Measurements from ENCODE around the gene NCBP2. TPM values are rescaled to one million over a fixed set of nuclear protein-coding genes. Genes with fewer than 3 reads are reported as not detected.

NCBP2 gene
- total RNA-seq, 1 experiment from 2014 or later = 120 TPM

DNA sequence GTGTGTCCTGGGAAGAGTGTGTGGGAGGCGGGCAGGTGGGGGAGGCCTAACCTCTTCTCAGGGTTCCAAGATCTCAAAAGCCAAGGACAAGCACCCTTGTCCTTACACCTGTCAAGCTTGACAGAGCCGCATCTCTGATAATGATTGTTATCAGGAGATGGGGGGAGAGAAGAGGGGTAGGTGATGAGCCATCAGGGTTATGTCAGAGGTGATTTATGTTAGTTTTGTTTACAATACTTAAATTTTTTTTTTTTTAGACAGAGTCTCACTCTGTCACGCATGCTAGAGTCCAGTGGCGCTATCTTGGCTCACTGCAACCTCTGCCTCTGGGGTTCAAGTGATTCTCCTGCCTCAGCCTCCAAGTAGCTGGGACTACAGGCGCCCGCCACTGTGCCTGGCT, 7.4 kb upstream of the NCBP2 start:
- Mint-ChIP-seq H3K4me1 (peaks cover 1 to 2% of the 10 kb centered on the region in 2 experiments; a peak in 3 of 4 replicates), H3K36me3 (ENCODE audit: insufficient read depth in 1 of 3, low read depth in 3 of 3) (peaks cover 0 to 1% (median 1%) of the 10 kb centered on the region in 3 experiments; a peak in 1 of 7 replicates), H3K27ac (no peak overlapping the region; a peak in 1 of 7 replicates), H3K4me3 (no peak overlapping the region), H3K27me3 (ENCODE audit: low read depth) (peaks cover 26% of the 10 kb centered on the region), H3K9me3 (no peaks in the 10 kb centered on the region)
- Histone ChIP-seq H2BK12ac (ENCODE audit: insufficient read length, low read depth, low read length) (no peak overlapping the region), H3K23me2 (ENCODE audit: insufficient read length, low read depth, low read length, poor library complexity, severe bottlenecking) (peaks cover 2% of the 10 kb centered on the region), H2BK20ac (ENCODE audit: low read depth, low read length, poor library complexity, severe bottlenecking) (no peak overlapping the region), H3K4me1 (ENCODE audit: insufficient read depth, low read length) (no peaks in the 10 kb centered on the region), H3K27me3 (ENCODE audit: insufficient read depth, low read length) (no peaks in the 10 kb centered on the region), H3K9me3 (ENCODE audit: control insufficient read depth, low read depth, low read length) (no peaks in the 10 kb centered on the region), H3K27ac (ENCODE audit: insufficient read length, low read depth, low read length) (no peak overlapping the region), H4K5ac (ENCODE audit: insufficient read length, low read depth, low read length) (no peak overlapping the region), H3K23ac (ENCODE audit: insufficient read length, low read depth, low read length) (no peak overlapping the region), H3K4ac (ENCODE audit: low read depth, low read length) (no peak overlapping the region), H4K91ac (ENCODE audit: insufficient read length, low read depth, low read length) (no peak overlapping the region), H3K4me2 (ENCODE audit: insufficient read depth, insufficient read length, low read length) (no peak overlapping the region), H3K56ac (ENCODE audit: insufficient read length, low read depth, low read length) (no peak overlapping the region), H2AK5ac (ENCODE audit: insufficient read length, low read length) (no peak overlapping the region), H4K20me1 (ENCODE audit: control insufficient read depth, insufficient read depth, insufficient read length) (no peaks in the 10 kb centered on the region), H3K14ac (ENCODE audit: insufficient read depth, low read length) (no peak overlapping the region), H2AFZ (ENCODE audit: low read length) (no peak overlapping the region), H3T11ph (ENCODE audit: low read length) (no peak overlapping the region), H2BK120ac (ENCODE audit: low read depth, low read length, poor library complexity, severe bottlenecking) (no peak overlapping the region), H3K18ac (ENCODE audit: insufficient read length, low read depth, low read length) (no peak overlapping the region), H3K79me1 (ENCODE audit: insufficient read depth, low read depth, low read length, poor library complexity, severe bottlenecking) (no peaks in the 10 kb centered on the region), H3K9ac (ENCODE audit: extremely low read depth, insufficient read length, low read length) (no peak overlapping the region), H3K79me2 (ENCODE audit: insufficient read depth, low read length) (no peaks in the 10 kb centered on the region), H4K8ac (replicated peaks; ENCODE audit: insufficient read length, low read depth, low read length) (no peak overlapping the region), H2BK5ac (ENCODE audit: insufficient read length, low read length) (no peak overlapping the region), H2BK15ac (ENCODE audit: low read depth, low read length) (no peak overlapping the region)
- TF ChIP-seq, protein P1, sequence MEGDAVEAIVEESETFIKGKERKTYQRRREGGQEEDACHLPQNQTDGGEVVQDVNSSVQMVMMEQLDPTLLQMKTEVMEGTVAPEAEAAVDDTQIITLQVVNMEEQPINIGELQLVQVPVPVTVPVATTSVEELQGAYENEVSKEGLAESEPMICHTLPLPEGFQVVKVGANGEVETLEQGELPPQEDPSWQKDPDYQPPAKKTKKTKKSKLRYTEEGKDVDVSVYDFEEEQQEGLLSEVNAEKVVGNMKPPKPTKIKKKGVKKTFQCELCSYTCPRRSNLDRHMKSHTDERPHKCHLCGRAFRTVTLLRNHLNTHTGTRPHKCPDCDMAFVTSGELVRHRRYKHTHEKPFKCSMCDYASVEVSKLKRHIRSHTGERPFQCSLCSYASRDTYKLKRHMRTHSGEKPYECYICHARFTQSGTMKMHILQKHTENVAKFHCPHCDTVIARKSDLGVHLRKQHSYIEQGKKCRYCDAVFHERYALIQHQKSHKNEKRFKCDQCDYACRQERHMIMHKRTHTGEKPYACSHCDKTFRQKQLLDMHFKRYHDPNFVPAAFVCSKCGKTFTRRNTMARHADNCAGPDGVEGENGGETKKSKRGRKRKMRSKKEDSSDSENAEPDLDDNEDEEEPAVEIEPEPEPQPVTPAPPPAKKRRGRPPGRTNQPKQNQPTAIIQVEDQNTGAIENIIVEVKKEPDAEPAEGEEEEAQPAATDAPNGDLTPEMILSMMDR (conservative IDR thresholded peaks at IDR 0.05) = no peak
- no CpG with 5 or more reads among the region's 6 CpGs for WGBS (ENCODE audit: extremely low coverage, insufficient read length, low lambda C conversion rate)
- DNase-seq = no peak
